GM19023 (cell line): ENCODE measurements around the gene SH3GL3.

Experiments used
- ATAC-seq: cut with Tn5 transposase; IDR thresholded peaks from one replicate; pipeline ENCODE4 v1.9.1; 2021; ENCODE audit warnings: mild to moderate bottlenecking, moderate library complexity; ENCODE audit not compliant: unreplicated experiment

The SH3GL3 gene

DNA sequence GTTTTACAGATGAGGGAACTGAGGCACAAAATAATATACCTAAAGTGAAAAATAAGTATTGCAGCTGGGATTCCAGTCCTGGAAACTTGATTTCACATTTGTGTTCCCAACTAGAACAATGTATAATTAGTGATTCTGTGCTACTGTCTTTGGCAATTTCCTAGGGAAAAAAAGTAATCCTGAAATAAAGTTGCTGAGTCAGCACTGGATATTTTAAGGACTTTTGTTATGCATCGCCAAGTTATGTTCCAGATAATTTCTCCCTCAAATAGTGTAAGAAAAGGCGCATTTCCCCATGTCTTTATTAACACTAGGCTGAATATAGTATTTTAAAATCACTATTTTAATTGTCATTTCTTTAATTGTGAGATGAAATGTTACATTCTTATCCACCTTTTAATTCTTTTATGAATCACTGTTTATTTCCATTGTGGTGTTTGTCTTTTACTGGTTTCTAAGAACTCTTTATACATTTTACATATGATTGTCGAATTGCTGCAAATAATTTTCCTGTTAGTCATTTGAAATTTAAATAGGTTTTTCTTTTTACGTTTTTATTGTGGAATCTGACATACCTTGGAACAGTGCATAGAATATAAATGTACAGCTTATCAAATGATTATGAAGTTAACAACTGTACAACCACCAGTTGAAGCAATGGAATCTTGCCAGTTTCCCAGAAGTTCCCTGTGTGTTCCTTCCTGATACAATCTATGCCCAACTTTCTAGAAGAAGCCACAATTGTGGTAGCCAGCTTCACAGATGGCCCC is 56.6 kb downstream of the SH3GL3 start:
- no peak for ATAC-seq

GRCh38 chr15:83504365-83504764 is 57.2 kb downstream of the SH3GL3 start:
- ATAC-seq: no peak

GRCh38 chr15:83510001-83510400 is 62.9 kb downstream of the SH3GL3 start:
- no peak for ATAC-seq

GRCh38 chr15:83512459-83512858 is 65.3 kb downstream of the SH3GL3 start:
- ATAC-seq: no peak

DNA sequence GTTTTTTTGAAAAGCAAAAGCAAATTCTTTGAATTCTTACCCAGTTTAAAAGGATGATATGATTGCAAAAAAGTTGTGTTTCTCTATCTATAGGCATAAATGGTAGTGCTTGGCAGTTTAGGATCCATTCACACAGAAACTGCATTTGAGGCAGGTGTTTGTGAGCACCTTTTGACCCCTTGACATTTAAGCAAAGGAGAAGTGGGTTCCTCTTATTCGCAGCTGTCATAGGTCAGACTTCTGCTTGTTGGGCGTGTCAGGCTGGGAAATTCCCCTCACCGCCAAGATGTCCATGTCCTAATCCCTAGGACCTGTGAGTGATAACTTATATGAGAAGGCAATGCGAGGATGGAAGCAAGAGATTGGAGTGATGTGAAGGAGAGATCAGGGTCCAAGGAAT is 67.4 kb downstream of the SH3GL3 start:
- no peak for ATAC-seq

DNA sequence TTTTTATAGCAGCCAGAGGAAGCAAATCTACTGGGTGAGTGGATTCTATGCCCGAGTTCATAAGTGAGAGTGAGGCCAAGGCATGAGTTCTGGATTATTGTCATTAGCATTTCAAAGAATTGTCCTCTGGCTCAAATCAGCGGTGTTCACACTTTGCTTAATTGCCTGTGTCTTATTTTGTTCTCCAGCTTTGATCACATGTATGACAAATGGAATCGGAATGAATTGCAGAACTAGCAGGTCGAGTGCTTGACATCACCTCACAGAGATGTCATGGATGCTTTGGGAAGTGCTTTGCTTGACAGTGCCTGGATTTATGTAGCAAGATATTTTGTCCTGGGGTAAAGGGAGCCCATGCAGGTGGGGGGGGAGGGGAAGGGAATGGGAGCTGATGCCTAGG is 68.0 kb downstream of the SH3GL3 start:
- no peak for ATAC-seq

DNA sequence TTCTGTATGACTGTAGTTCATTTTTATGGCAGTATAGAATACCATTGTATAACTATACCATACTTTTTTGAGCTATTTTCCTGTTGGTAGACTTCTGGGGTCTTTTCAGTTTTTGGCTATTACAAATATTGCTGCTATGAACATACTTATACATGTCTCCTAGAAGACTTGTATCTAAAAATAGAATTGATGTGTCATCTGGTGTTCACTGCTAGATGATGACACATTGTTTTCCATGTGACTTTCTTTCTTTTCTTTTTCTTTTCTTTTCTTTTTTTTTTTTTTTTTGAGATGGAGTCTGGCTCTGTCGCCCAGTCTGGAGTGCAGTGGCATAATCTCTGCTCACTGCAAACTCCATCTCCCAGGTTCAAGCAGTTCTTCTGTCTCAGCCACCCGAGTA is 69.8 kb downstream of the SH3GL3 start:
- ATAC-seq: no peak

DNA sequence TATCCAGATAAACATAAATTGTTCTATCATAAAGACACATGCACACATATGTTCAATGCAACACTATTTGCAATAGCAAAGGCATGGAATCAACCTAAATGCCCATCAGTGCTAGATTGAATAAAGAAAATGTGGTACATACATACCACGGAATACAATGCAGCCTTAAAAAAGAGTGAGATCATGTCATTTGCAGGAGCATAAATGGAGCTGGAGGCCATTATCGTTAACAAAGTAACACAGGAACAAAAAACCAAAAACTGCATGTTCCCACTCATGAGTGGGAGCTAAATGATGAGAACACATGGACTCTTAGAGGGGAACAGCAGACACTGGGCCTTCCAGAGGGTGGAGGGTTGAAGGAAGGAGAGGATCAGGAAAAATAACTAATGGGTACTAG is 79.2 kb downstream of the SH3GL3 start:
- ATAC-seq: no peak

DNA sequence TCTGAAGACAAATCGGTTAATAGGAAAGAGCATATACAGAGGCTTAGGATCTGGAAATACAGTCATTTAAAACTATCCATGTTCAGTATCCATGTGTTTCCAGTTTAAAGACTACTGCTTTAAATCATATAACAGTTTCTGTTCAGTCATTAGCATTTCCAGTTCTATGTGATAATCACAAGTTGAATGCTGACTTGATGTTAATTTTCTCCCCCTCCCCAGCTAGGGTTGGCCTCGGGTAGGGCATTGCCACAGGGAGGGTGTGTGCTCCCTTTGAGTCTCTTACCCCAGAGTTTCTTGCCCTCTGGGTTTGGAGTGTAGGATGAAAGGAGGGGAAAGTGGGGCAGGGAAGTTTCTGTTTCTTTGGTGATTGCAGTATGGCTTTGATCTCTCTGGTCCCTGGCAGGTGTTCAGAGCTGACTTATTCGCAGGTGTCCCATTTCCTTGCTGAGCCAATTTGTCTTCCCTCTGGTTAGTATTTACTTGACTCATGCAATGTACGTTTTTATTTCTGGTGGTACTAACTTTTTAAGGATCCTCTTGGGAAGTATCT is 86.3 kb downstream of the SH3GL3 start:
- no peak for ATAC-seq

- ATAC-seq: no peak
Measured at GRCh38 chr15:83537606-83538005, 90.5 kb downstream of the SH3GL3 start.

- ATAC-seq: no peak
Measured at GRCh38 chr15:83538682-83539081, 91.5 kb downstream of the SH3GL3 start.

GRCh38 chr15:83545804-83546511 is 98.8 kb downstream of the SH3GL3 start:
- no peak for ATAC-seq

- ATAC-seq: no peak
Measured at GRCh38 chr15:83546512-83546888, 99.4 kb downstream of the SH3GL3 start.

DNA sequence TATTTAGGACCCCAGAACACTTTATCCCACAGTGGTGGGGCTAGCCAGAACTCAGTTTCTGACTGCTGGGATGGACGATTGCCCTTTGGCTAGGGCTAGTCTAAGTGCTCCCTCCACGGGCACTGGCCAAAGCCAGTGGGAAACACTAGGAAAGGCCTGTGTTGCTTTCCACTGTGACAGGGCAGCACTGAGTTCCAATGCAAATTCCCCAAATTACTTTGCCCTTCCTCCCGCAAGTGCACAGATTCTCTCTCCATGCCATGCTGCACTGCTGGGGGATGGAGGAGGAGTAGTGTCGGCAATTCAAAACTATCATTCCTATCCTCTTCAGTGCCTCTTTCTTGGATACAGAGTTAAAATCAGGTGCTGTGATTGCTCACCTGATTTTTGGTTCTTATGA is 100.0 kb downstream of the SH3GL3 start:
- no peak for ATAC-seq

DNA sequence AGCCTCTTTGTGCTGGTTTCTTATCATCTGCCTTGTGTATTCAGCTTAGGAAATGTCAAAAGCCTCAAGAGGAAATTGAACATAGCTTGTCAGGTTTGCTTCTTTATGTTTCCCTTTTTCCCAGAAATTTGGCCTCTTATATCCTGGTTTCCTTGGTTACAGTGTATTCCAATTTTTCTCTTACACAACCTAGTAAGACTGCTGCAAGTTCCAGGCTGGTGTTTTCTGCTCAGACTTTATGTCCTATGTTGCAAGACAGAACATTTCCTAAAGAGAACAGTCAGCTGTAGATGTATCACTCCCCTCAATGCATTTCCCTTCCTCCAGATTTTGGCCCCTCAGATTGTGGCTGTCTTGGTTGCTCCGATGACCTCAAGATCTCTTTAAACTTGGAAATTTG is 102.5 kb downstream of the SH3GL3 start:
- no peak for ATAC-seq

DNA sequence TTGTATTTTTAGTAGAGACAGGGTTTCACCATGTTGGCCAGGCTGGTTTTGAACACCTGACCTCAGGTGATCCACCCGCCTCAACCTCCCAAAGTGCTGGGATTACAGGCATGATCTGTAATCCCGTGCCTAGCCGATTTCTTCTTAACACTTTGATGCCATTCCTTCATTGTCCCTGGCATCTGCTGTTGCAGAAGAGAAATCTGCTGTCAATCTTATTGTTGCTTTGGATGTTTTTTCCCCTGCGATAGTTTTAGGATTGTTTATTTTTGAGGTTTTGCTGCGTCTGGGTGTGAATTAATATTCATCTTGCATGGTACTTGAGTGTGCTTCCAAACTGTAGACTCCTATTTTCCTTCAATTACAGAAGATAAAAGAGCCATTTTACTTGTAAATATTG is 107.4 kb downstream of the SH3GL3 start:
- no peak for ATAC-seq

GRCh38 chr15:83555383-83555782 is 108.2 kb downstream of the SH3GL3 start:
- no peak for ATAC-seq

DNA sequence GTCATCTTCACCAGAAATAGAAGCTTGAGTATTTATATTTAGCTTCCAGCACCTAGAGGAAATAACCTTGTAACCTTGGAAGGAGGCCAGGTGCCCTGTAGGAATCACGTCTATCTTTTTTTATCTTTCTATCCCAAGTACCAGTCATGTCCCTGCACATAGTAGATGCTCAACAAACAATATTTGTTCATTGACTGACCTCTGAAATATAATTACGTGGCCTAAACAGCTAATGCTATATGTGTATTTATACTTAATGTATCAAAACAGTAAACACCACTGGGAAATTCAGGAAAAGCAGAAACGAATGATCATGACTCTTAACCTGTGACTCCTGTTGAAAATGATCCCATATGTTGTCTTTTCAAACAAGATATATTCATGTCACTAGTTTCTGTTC is 108.9 kb downstream of the SH3GL3 start:
- ATAC-seq: no peak

- ATAC-seq: no peak
Measured at GRCh38 chr15:83556754-83557153, 109.6 kb downstream of the SH3GL3 start.

DNA sequence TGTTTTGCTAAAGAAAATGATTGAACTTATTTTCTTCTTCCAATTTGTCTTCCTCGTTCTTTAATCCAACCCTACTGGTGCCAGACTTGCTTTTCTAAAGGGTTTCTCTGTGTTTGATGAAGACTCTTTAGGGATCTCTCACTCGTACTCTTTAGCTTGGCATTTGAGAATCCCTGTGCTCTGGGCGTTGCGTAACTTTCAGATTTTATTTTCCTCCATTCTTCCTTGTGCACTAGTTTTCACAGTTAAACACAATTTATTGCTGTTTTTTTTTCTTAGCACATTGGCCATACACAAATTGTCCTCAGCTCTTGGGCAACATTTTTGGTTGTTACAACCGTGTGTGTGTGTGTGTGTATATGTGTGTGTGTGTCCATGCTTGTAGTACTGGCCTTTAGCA is 111.0 kb downstream of the SH3GL3 start:
- ATAC-seq: no peak

- no peak for ATAC-seq
Measured at GRCh38 chr15:83559310-83559966, 112.3 kb downstream of the SH3GL3 start.

DNA sequence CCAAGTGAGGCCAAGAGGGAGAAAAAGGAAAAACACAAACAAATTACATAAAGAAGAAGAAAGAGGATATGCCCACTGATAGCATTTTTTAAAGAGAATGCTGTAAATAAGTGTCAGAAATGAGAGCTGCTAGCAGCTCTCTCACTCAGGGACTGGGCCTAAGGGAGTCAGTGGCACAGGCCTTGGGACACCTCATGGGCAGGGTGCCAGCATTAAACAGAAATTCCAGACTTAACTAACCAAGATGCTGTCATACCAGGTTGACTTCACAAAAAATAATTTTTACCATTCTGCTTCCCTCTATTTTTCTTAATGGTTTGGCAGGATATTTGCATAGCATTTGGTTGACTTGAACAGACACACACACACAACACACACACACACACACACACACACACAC is 114.5 kb downstream of the SH3GL3 start:
- ATAC-seq: no peak
